ENCODE results near the gene ALOX12.

The ALOX12 gene

GRCh38 chr17:7003745-7004144 is 7.9 kb downstream of the ALOX12 start:
- no peak for DNase-seq

- no peak for DNase-seq
Observed at GRCh38 chr17:7004398-7005253, 8.8 kb downstream of the ALOX12 start.

DNA sequence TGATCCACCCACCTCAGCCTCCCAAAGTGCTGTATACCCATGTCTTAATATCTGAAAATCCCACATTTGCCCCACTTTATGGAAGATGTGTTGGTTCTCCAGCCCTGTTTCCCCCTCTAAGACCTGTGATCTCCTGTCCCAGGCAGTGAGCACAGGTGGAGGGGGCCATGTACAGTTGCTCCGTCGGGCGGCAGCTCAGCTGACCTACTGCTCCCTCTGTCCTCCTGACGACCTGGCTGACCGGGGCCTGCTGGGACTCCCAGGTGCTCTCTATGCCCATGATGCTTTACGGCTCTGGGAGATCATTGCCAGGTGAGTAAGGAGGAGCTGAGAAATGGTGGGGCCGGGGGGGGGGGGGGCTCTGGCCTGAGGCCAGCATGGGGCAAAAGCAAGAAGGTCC is 9.9 kb downstream of the ALOX12 start:
- DNase-seq, result no peak

GRCh38 chr17:7007143-7007542 is 11.3 kb downstream of the ALOX12 start:
- DNase-seq, result no peak

- no peak for DNase-seq
Observed at GRCh38 chr17:7010523-7010922, 14.7 kb downstream of the ALOX12 start.

DNA sequence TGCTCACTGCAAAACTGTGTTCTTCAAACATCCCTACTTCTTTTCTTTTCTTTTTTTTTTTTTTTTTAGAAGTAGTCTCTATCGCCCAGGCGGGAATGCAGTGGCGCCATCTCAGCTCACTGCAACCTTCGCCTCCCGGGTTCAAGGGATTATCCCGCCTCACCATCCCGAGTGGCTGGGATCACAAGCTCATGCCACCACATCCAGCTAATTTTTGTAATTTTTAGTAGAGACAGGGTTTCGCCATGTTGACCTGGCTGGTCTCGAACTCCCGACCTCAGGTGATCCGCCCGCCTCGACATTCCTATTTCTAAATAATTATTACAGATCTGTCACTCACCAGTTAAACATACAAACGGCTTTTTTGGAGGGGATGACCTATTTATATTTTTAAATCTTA is 15.6 kb downstream of the ALOX12 start:
- DNase-seq, result no peak

DNA sequence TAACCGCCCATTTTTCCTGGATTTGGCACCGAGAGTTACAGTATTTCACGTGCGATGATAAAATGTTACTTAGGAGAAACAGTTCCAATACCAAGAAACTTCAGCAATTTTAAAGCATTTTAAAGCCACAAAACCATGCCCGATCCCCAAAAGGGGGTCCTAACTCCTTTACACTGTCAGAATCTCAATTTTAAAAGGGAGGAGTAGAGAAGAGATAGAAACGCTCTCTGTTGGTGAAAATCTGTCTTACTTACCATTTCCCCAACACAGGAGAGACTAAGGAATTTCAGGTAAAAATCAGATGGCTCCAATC is 16.0 kb downstream of the ALOX12 start:
- DNase-seq, result no peak

DNA sequence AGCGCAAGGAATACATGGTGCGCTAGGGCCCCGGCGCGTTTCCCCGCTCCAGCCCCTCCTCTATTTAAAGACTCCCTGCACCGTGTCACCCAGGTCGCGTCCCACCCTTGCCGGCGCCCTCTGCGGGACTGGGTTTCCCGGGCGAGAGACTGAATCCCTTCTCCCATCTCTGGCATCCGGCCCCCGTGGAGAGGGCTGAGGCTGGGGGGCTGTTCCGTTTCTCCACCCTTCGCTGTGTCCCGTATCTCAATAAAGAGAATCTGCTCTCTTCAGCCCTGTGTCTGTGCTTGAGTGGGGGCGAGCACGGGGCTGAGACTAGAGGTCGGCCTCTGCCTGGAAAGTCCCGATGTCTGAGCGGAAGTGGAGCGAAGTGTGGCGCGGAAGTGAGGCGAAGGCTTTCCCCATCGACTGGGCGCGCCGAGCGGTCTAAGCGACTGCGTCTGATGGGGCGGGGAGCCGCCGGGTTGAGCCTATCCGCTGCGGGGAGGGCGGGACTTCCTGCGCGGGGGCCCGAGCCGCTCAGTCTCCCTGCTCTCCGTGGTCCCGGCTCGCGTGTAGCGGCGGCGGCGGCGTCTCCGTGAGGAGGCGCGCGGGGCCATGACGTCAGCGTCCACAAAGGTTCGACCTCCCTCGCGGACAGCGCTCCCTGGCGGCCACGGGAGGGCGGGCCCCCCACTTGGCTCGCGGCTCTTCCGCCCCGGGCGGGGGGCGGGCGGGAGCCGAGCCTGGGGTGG is 18.6 kb downstream of the ALOX12 start:
- DNase-seq, result peak; percentile 98

DNA sequence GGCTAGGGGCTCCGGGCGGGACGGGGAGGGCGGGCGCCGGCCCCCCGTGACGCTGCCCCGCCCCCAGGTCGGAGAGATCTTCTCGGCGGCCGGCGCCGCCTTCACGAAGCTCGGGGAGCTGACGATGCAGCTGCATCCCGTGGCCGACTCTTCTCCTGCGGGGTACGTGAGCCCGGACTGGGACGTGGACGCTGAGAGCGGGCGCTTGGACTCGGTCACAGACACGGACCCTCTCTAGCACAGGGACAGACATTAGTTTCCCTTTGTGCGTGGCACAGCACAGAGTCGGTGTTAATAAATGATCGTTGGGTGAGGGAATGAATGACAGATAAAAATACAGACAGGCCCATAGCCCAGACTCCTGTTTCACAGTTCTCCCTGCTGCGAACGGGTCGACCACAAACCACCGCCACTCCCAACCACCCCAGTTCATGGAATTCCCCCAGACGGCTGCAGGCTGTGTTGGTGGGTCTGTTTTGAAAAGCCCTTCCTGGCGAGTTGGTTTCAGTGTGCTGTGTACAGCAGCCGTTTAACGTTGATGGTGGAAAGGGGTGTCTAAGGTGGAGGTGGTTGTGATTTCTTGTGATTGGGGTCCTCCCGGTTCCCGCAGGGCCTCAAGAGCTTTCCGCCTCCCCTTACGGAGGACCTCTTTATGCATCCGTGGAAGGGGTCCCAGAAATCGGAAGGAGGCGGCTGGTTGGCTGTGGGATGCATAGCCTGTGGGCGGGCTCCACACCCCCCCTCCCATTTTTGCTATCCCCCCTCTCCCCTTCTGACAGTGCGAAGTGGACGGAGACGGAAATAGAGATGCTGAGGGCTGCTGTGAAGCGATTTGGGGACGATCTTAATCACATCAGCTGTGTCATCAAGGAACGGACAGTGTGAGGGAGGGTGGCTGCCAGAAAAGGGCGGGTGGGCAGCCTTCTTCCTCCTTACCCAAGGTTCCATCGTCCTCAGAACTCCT is 19.4 kb downstream of the ALOX12 start:
- DNase-seq, result peak; percentile 61

DNA sequence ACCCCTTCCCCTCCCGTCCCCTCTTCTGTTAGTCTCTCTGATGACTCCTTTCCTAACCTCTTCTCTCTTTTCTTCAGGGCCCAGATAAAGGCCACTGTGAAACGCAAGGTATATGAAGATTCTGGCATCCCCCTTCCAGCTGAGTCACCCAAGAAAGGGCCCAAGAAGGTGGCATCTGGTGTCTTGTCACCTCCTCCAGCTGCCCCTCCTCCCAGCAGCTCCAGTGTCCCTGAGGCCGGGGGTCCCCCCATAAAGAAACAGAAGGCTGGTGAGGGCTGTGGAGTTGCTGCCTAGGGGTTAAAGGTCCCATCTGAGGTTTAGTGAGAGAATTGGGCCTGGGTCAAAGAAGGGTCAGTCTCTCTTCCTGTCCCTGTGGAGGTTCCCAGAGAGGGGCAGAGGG is 20.6 kb downstream of the ALOX12 start:
- no peak for DNase-seq

DNA sequence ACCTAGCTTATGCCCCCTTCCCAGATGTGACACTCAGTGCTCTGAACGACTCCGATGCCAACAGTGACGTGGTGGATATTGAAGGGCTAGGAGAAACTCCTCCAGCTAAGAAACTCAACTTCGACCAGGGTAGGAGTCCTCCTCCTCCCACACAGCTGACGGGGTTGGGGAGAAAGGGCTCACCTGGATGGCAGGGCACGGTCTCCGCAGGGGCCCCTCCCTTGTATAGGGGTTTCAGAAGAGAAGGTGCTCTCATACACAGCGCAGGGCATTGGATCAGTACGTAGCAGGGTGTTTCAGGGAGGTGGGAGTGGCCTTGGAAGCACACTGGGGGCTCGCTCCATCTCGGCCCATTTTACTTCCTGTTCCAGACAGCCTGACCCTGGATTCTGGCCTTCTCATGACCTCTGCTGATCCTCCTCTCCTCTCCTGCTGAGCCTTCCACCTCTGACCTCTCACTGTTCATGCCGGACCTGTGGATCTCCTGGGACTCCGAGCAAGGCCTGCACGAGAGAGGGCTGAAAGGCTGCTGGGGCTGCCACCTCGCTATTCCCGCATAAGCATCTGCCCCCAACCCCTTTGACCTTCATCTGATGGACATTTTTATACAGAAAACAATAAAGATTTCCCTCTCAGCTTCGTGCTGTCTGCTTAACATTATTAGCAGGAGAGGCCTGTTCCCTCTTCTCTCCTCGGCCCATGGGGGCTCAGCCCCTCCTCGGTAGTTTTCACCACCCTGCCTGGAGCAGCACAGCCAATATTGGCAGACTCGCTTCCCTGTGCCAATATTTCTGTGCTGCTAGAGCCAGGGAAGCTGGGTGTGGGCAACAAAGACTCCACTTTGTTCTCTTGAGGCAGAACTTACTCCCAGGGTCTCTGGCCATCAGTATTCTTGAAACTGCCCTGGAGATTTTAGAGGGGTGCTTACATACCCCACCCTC is 21.3 kb downstream of the ALOX12 start:
- DNase-seq, result no peak

GRCh38 chr17:7017827-7018200 is 22.0 kb downstream of the ALOX12 start:
- DNase-seq, result no peak

DNA sequence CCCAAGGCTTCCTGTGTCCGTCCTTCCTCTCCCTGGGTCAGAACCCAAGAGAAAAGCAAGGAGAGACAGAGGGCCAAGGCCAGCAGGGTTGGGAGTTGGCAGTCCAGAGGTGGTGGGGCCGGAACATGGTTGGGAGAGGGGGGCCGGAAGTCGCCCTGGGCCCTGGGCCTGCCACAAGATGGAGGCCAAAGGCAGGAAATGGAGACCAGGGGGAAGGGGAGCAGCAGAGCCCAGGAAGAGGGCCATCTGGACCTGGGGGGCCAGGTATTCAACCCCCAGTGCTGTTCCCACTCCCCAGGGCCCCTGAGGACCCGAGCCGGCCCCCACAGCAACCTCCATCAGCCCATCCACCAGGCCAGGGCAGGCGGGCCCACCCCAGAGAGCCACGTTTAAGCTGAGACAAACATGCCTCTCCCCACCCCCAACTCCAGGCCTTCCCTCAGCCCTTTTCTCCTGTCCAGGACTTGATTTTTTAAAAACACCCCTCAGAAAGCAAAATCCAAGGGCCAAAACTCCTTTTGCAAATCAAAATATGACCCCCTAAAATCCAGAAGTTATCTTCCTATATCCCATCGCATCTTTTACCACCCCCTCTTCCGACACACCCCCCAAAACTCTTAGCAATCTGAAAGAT is 22.6 kb downstream of the ALOX12 start:
- DNase-seq, result no peak

GRCh38 chr17:7019367-7019766 is 23.5 kb downstream of the ALOX12 start:
- no peak for DNase-seq

DNA sequence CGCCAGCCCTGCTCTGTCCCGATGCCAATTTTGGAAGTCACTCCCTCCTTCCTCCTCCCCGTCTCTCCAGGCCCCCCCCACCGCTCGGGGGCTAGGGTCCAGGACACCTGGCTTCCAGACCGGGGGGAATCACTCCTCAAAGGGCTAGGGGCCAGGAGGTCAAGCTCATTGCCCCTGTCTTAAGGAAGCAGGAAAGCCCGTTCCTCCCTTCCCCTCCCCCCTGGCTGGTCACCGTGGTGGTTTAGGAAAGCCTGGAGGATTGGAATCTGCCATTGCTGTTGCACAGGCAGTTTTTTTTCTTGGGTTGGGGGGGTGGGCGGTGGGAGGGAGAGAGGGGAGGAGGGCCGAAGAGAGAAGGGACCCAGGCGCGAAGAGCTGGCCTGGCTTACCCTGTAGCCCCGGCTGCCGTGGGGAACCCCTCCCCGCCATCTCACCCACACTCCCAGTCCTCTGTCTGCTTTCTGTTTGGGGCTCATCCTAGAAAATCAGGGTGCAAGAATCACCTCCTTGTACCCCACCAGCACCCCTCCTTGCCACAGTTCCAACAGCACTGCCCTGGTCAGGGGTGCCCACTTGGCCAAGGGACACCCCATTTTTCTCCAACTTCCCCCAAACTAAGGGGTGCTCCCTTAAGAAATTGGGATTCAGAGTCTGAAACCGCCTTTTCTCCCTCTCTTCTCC is 24.1 kb downstream of the ALOX12 start:
- DNase-seq, result no peak

DNA sequence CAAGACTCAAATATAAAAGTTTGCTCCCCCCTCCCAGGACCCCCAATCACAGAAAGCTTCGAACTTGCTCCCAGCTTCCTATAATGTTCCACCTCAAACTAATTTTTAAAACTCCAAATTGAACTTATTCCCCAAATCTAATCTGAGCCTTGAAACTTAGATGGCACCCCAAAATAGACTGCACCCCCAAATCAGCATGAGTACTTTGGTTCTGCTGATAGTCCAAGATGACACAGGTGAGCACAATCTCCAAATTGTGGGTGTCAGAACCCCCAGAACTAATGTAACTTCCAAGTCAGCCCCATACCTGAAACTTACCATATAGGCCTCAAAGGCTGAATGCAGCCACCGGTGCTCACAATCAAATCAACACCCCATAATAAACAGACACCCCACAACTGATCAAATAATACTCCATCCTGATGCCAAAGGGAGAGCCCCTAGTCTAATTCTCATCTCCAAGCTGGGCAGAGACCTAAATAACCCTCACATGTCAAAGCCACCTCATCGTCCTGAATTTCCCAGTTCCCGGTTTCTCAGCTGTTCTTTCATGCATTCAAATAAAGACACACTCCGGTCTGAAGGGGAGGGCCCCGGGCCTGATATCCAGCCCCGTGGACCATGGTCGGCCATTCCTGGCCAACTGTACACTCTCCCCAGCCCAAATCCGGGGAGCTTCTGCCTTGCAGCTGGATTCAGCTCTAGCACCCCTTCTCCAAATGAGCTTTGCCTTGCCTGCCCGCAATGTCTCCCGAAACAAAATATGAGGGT is 25.2 kb downstream of the ALOX12 start:
- no peak for DNase-seq

DNA sequence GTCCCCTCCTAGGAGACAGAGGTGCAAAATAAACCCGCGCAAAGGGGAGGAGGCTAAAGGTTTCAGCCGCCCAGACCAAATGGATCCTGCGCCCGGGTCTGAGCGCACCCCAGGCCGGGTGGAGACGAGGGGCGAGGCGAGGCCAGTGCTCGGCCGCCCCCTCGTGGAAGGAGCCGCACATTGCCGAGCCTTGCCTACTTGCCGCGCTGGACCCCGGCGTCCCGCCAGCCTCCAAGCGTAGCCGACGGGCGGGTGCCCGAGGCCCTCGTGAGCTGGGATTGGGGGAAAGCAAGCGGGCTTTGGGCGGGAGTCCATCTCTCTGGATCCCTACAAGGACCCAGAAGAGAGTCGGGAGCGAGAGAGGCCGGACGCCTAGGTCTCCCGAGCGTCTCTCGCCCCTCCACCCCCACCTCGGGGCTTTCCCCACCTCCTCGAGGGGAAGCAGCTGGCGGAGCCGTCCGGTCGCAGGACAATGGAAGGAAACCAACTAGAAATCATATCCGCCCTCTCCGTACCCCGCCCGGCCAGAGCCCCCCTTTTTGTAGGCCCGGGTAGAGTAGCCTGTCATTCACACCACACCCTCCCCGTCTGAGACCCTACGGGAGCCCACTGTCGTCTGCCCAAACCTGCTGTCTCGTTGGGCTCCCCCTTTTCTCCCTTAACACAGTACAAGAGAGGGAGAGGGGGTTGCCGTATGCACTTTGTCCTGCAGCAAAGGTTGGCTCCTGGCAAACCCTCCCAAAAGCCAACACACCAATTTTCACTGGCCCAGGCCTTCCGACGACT is 26.3 kb downstream of the ALOX12 start:
- DNase-seq, result peak; percentile 80

DNA sequence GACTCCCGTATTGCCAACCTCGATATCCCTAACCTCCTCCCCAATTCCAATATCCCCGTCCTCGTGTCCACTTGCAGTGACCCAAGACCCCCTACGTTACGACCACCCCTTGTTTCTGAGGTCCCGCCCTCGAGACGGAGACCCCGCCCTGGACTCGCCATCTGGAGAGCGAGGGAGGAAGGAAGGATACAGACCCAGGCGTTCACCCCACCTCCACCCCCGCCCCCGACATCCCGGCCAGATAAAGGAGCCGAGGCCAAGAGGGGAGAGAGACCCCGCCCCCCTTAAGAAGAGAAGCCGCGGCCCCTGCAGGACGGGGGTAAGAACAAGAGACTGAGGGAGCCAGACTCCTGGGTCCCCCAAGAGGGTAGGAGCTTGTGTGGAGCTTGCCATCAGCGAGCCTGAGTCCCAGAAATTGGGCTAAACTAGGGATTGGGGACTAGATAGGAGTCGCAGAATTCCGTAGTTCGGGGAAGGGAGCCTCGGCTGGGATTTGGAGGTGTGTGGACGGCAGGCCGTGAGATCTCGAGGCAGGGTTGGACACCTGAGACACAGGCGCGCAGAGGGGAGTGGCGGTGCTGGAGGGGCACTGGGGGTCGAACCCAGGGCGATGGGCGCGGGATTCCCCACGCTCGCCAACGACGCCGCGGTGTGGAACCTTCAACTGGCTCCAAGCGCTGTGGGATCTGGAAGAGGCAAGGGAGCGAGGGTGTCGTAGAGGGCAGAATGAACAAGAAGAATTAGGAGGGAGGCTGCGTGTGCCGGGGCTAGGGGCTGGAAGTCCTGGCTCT is 27.1 kb downstream of the ALOX12 start, which contains the start of gene BCL6B:
Gene BCL6B (plus strand): TSS at position 270 of the 791 bp plus-strand sequence. CDS start 622 bp downstream, outside the sequence.
- no peak for DNase-seq

Measured in activated naive CD4-positive, alpha-beta T cell treated with anti-CD3 and anti-CD28 coated beads, Interleukin-2, amount 50 U/mL, for 16 hours (primary cell).